KOPT-K1 (cell line): Measurements from ENCODE around the gene CRYAB.
"Not testable (repeated sequence)": the region's sequence is repeated elsewhere in the genome, so short reads cannot be mapped to it uniquely, and the experiment has no call there.

ENCODE experiments used
- H3K27ac ChIP-seq: fragments of 200-600 bp; sonication (generic); 2 replicates; pipeline ENCODE4 v1.5.1; 2016; ENCODE audit warnings: antibody characterized with exemption, mild to moderate bottlenecking, low read depth, low read length; ENCODE audit not compliant: poor library complexity, severe bottlenecking
- H3K36me3 ChIP-seq: fragments of 200-600 bp; sonication (generic); 2 replicates; pipeline ENCODE4 v1.5.1; 2017; ENCODE audit warnings: antibody characterized with exemption, mild to moderate bottlenecking, low read length, moderate library complexity; ENCODE audit not compliant: insufficient read depth
- H3K9me3 ChIP-seq: fragments of 200-600 bp; sonication (generic); 2 replicates; pipeline ENCODE4 v1.5.1; 2017; ENCODE audit warnings: antibody characterized with exemption, low read length, mild to moderate bottlenecking; ENCODE audit not compliant: insufficient read depth, poor library complexity, severe bottlenecking

CRYAB gene

DNA sequence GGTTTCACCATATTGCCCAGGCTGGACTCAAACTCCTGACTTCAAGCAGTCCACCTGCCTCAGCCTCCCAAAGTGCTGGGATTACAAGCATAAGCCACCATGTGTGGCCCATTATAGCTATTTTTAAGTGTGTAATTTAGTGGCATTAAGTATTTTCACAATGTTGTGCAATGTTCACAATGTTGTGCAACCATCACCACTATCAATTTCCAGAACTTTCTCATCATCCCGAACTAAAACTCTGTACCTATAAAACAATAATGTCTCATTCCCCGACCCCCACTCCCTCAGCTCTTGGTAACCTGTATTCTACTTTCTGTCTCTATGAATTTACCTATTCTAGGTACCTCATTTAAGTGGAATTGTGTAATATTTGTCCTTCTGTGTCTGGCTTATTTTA lies 24.7 kb downstream of the CRYAB start:
- H3K27ac ChIP-seq: no peak overlapping the region
- H3K9me3 ChIP-seq: no peaks in the 10 kb centered on the region
- no peaks in the 10 kb centered on the region for H3K36me3 ChIP-seq

DNA sequence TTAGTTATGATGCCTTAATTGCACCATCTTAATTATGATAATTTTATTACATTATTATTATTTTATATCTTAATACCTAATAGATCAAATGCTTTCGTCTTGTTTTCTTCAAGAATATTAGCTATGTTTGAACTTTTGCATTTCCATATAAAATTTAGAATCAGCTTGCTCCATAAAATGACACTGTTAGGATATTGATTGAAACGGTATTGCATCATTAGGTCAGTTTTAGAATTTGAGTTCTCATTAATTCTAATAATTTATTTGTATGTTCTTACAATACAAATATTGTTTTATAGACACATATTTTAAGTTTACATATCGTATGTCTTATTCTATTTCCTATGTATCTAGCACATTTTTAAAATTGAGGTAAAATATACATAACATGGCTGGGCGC lies 25.5 kb downstream of the CRYAB start:
- Histone ChIP-seq H3K27ac (no peak overlapping the region), H3K36me3 (no peaks in the 10 kb centered on the region), H3K9me3 (no peaks in the 10 kb centered on the region)

DNA sequence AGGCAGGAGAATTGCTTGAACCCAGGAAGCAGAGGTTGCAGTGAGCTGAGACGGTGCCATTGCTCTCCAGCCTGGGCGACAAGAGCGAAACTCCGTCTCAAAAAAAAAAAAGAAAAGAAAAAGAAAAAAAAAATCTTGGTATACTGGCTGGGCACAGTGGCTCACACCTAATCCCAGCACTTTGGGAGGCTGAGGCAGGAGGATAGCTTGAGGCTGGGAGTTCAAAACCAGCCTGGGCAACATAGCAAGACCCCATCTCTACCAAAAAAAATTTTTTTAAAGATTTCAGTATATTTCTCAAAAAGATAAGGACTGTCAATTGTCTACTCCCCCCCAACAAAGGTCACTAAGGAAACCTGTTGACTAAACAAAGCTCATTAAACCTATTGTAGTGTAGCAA lies 26.5 kb downstream of the CRYAB start:
- H3K9me3 ChIP-seq, H3K36me3 ChIP-seq, H3K27ac ChIP-seq: not testable (repeated sequence)

DNA sequence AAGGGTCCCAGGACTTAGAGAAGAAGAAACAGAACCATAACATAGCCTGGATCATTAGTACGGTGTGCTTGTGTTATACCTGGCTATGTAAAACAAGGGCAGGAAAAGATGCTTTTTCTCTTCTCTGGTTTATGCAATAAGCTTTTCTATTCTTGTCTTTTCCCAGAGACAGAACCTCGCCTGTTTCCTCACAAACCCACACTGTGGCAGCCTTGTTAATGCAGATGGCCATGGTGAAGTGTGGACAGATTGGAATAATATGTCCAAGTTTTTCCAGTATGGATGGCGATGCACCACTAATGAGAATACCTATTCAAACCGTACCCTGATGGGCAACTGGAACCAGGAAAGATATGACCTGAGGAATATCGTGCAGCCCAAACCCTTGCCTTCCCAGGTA lies 29.4 kb downstream of the CRYAB start:
- Histone ChIP-seq H3K9me3 (no peaks in the 10 kb centered on the region), H3K27ac (no peak overlapping the region), H3K36me3 (no peaks in the 10 kb centered on the region)

DNA sequence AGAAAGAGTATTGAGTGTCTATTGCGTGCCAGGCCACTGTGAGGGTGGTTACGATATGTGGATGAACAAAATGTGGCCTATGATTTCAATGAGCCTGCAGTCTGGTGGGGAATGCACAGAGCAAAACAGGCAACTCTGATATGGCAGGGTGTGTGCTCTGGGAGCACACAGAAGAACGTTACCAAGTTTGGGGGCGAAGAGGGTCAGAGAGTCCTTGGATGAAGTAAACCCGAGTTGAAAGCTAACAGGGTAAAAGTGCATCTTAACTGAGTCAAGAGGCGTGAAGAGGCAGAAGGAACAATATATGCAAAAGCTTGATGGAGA lies 32.0 kb downstream of the CRYAB start:
- Histone ChIP-seq H3K9me3 (no peaks in the 10 kb centered on the region), H3K27ac (peak overlapping the region; percentile 80), H3K36me3 (peaks cover 18% of the 10 kb centered on the region; the same call in 1 of the 2 replicates)

DNA sequence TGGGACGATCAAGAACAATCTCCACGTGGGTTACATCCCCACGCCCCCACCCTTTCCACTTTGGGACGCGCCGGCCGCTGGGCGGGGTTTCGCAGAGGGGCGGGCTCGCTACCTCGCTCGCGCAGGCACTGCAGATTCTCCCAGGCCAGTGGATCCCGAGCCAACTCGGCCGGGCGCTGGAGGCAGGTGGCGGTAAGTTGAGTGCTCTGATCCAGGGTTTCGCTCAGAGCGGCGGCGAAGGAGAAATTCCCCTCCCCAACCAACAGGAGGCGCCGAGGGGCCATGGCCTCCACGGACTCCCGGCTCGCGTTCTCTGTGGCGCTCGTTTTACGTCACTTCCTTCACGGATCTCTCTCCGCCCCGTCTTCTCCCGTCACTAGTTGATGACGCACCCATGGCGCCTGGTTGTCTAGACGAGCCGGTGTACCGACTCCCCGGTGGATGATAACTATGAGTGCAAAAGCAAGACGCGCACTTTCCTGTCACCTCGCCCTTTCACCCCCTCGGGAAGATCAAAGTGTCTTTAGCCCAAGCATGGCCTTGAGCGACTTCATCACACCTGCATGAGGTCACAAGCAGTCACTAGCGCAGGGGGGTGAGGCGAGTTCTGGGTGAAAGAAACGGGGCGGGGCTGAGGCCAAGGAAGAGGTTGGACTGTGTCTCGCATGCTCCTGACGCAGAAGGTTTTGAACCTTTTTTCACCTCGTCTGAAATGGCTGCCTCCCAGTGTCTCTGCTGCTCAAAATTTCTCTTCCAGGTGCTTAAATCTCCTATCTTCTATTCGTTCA lies 32.5 kb downstream of the CRYAB start, which contains the start of the genes CFAP68 and FDXACB1:
CFAP68 (plus strand) TSS at position 693 of the 788 bp plus-strand sequence; CDS start at position 713, 20 bp downstream.
FDXACB1 (minus strand) TSS at position 317 of the 788 bp plus-strand sequence; CDS start at position 284, 33 bp downstream.
- Histone ChIP-seq H3K9me3 (no peaks in the 10 kb centered on the region), H3K27ac (peak within 1 kb of the TSS; percentile 80), H3K36me3 (peaks cover 18% of the 10 kb centered on the region; the same call in 1 of the 2 replicates)

DNA sequence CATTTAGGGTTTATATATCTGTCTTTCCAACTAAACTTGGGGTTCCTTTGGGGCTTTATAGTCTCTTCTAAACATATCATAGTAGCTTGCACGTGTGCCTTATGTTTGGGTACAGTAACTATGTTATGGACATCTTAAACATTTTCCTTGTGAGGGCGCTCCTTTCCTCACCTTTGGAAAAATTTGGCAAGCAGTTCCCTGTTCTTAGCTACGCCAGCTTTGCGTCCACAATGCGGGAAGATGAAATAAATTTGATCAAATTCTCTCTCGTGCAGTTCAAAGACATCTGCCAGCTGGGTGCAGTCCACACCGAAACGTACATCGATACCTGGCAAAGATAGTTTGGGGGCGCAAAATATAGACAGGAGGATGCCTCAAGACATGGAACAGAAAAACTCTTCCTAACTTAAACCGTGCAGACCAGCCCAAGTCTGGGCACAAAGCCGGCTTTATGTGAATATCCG lies 33.2 kb downstream of the CRYAB start:
- Histone ChIP-seq H3K36me3 (peaks cover 18% of the 10 kb centered on the region; the same call in 1 of the 2 replicates), H3K27ac (peak overlapping the region; percentile 80), H3K9me3 (no peaks in the 10 kb centered on the region)

DNA sequence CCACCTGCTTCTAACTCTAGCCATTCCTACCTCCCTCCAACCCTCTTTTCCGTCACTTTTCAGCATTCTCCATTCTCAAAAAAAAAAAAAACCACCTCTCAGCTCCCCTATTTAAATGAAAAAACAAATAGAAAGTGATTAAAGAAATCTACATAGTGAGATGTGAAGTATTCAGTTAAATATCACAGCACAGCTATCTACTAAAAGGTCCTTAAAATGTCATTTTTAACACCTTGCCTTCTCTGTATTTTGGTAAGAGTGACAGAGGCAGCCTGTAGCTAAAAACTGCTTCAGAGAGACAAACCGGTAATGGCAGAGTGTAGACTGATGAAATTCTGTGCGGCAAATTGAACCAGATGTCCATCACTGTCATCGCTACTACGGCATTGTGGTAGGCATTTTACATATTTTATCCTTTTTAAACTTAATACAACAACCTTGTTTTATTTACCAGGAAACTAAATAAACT lies 39.8 kb downstream of the CRYAB start:
- Histone ChIP-seq H3K36me3 (peaks cover 39% of the 10 kb centered on the region), H3K9me3 (no peaks in the 10 kb centered on the region), H3K27ac (peak overlapping the region; percentile 66)

DNA sequence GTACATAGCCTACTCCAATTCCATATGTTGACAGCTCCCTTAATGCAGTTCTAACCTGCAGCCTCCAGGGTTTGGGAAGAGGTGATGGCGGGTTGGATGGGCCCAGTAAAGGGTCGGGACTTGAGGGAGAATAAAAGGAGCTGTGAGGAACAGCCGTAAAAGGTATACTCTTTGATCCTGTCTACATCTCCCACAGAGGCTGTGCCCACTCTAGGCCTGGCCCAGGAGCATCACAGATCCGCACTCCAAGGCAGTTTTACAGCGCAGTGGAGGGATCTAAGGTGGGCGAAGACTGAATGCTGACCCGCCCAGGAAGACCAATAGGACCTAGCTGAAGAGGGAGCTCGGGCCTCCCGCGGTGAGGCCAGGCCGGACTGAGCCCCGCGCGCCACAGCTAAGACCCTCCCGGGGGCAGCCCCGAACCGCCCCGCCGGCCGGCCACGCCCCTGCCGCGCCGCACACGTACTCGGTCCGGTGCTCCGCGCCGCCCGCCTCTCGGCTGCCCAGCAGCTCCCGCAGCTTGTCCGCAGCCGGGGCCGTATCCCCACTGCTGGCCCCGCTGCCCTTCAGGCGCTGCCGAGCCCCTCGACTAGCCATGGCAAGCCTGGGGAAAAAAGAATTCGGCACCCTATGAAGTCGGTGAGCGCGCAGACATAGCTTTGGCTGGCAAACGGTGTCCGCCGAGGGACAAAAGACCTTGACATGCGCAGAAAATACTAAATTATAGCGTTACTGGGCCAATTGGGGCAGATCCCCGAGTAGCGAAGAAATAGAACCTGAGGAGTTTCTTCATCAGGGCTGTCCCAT lies 40.5 kb downstream of the CRYAB start, which contains the start of gene ALG9:
ALG9 (minus strand) TSS at position 696 of the 807 bp plus-strand sequence; CDS start at position 597, 99 bp downstream.
- no peaks in the 10 kb centered on the region for H3K9me3 ChIP-seq
- H3K27ac ChIP-seq: peak within 1 kb of the TSS; percentile 66
- H3K36me3 ChIP-seq: peaks cover 41% of the 10 kb centered on the region

DNA sequence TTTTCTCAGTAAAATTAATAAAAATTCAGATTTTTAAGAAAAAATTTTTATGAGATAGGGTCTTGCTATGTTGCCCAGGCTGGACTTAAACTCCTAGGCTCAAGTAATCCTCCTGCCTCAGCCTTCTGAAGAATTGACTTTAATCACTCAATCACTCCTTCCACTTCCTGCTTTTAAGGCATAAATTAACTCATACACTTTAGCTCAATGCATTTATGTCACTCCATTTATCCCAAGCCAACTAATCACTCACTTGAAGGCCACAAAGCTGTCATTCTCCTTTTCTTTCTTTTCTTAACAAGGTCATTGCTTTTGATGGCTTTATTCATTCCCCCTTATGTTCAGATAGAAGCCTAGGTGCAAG lies 41.1 kb downstream of the CRYAB start:
- peak overlapping the region; percentile 66 for H3K27ac ChIP-seq
- no peaks in the 10 kb centered on the region for H3K9me3 ChIP-seq
- H3K36me3 ChIP-seq: peaks cover 42% of the 10 kb centered on the region

DNA sequence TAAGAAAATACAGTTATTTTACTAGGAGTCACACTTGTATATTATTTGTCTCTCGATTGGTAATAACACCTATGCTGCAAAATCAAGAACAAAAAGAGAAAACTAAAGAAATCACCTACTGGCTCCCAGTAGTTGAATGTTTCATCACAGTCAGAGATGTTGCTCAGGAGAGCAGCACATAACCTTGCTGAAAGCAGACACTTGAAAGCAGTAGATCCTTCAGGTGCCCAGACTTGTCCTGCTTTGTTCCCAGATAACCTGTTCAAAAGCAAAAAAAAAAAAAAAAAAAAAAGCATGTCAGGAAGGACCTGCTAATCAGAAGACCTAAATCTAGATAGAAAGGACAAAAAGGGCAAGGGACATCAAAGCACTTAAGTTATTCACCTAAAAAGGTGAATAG lies 41.5 kb downstream of the CRYAB start:
- Histone ChIP-seq H3K9me3 (no peaks in the 10 kb centered on the region), H3K36me3 (peaks cover 42% of the 10 kb centered on the region), H3K27ac (no peak overlapping the region)

DNA sequence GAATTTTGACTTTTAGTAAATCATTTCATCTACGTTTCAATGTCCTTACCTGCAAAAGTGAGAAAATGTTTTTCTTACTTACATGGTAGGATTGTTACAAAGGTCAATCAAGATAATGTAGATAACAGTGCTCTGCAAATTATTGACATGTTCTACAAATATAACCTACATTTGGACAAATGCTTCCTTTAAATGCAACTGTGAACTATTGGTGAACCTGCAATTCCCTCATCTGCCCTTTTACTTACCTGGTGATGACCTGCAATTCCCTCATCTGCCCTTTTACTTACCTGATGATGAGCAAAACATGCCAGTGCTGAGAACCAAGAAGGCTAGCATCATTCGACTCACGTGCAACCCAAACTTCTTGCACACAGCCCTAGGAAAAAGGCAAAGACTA lies 51.3 kb downstream of the CRYAB start:
- Histone ChIP-seq H3K9me3 (no peaks in the 10 kb centered on the region), H3K27ac (no peak overlapping the region), H3K36me3 (peaks cover 96% of the 10 kb centered on the region)
